ENCODE results near the gene ARF4. TPM values are rescaled to one million over a fixed set of nuclear protein-coding genes. Genes with fewer than 3 reads are reported as not detected.
A peak's percentile ranks its signal among the peaks of the same experiment; 100 is the strongest.

Gene ARF4
- total RNA-seq, 1 donor from 2014 or later: 123 TPM

DNA sequence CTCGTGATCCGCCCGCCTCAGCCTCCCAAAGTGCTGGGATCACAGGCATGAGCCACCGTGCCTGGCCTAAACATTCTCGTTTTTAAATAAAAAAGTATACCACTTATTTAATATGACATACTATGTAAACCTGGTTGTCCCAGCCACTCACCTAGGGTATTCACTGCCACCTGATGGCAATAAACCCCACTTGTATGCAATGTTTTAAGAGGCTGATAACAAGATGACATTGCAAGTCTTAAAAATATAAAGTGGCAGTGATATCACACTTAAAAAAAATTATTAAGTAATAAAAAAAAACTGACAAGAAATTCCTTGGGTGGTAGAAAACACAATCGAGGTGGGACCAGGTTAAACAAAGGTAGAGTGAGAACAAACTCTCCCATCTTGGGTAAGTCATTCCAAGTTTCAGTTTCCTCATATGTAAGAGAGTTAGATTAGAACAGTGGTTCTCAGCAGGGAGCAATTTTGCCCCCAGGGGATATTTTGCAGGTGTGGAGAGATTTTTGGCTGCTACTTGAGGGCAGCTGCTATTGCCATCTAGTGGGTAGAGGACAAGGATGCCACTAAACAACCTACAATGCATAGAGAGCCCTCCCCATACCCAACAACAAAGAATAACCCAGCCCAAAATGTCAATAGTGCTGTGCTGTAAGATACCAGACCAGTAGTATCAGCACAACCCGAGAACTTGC is 14.5 kb downstream of the ARF4 start:
- DNase-seq (ENCODE audit: low read depth in 2 of 2): peak in 1 of 2 donors; percentile 24

GRCh38 chr3:57577801-57578200 is 19.3 kb downstream of the ARF4 start:
- DNase-seq (ENCODE audit: low read depth in 2 of 2): no peak

- peak in 1 of 2 donors; percentile 40 for DNase-seq (ENCODE audit: low read depth in 2 of 2)
These were observed 21.0 kb downstream of the ARF4 start for GRCh38 chr3:57575966-57576626.

DNA sequence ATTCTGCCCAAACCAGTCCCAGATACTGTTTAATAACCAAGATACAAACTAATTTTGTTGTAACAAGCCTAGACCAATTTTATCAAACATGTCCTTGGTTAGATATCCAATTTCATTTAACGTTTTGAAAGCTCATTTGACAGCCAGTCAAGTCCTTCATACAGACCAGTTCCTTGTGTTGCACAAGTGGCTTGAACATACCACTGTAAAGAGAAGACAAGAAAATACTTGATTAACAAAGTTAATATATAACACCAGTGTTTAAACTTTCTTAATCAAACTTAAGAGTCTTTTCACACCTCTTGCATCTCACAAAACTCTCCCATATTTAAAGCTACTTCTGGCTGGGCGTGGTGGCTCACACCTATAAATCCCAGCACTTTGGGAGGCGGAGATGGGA is 25.0 kb downstream of the ARF4 start:
- no peak for DNase-seq (ENCODE audit: low read depth in 2 of 2)

GRCh38 chr3:57570878-57571277 is 26.3 kb downstream of the ARF4 start:
- no peak for DNase-seq (ENCODE audit: low read depth in 2 of 2)

DNA sequence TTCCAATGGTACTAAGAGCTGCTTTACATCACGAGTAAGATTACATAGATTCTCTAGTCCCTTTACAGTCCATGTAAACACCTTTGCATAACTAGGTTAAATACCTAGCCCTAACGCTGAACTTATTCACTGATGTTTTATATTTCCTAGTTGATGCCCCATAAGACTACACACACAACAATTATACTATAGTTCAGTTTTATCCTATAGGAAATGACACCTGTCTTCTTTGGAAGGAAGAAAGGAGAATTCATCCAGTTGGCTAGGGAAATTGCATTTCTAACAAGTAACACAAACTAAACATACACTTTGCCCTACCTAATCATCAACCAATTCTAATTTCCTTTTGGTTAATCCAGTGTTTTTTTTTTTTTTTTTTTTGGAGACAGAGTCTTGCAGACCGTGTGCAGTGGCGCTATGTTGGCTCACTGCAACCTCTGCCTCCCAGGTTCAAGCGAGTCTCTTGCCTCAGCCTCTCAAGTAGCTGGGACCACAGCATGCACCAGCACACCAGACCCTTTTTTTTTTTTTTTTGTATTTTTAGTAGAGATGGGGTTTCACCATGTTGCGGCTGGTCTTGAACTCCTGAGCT is 27.2 kb downstream of the ARF4 start:
- DNase-seq (ENCODE audit: low read depth in 2 of 2): no peak

- DNase-seq (ENCODE audit: low read depth in 2 of 2): no peak
These were observed 37.6 kb downstream of the ARF4 start for GRCh38 chr3:57559526-57559925.

DNA sequence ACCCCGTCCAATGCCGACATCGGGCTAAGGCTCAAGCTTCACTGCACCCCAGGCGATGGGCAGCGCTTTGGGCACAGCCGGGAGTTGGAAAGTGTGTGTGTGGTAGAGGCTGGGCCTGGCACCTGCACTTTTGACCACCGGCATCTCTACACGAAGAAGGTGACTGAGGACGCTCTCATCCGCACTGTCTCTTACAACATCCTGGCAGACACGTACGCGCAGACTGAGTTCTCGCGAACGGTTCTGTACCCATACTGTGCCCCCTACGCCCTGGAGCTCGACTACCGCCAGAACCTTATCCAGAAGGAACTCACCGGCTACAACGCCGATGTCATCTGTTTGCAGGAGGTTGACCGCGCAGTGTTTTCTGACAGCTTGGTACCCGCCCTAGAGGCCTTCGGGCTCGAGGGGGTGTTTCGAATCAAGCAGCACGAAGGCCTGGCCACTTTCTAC is 40.0 kb downstream of the ARF4 start:
- DNase-seq (ENCODE audit: low read depth in 2 of 2): peak; percentile 56 to 60

- peak; percentile 54 to 55 for DNase-seq (ENCODE audit: low read depth in 2 of 2)
These were observed 40.6 kb downstream of the ARF4 start for GRCh38 chr3:57556459-57557084.

DNA sequence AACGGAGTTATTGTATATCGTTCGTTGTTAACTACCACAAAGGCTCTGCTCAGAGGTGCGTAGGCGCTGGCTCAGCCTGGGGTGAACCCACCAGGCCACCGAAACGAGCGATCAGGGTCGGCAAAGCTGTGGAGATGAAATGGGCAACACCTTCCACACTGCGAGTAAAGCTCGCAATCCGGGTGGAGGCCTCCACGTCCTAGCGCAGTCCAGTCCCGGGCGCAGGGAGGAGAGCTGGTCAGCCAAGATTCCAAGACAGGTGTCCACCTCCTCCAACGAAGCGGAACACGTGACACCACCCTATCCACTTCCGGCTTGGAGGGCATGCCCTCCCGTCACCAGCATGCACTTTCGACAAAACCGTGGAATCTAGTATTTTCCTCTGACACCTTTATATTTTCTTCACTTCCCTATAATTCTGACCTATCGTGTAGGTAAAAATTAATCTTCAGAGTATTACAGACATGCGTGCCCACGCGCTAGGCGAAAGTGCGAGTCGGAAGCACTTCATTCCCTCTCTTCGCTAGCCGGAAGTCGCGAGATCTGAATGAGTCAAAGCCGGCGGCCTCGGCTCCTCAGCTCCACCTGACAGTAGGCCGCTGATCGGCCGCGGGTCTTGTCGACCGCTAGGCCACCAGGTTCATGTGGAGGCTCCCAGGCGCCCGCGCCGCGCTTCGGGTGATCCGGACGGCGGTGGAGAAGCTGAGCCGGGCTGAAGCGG is 41.2 kb downstream of the ARF4 start, which contains the start of gene PDE12:
Gene PDE12 (plus strand): TSS at position 537 of the 721 bp plus-strand sequence. CDS start 106 bp downstream, at position 643.
- peak; percentile 87 to 92 for DNase-seq (ENCODE audit: low read depth in 2 of 2)

GRCh38 chr3:57555306-57555705 is 41.8 kb downstream of the ARF4 start:
- DNase-seq (ENCODE audit: low read depth in 2 of 2): no peak

GRCh38 chr3:57546616-57547015 is 50.5 kb downstream of the ARF4 start:
- DNase-seq (ENCODE audit: low read depth in 2 of 2): no peak

DNA sequence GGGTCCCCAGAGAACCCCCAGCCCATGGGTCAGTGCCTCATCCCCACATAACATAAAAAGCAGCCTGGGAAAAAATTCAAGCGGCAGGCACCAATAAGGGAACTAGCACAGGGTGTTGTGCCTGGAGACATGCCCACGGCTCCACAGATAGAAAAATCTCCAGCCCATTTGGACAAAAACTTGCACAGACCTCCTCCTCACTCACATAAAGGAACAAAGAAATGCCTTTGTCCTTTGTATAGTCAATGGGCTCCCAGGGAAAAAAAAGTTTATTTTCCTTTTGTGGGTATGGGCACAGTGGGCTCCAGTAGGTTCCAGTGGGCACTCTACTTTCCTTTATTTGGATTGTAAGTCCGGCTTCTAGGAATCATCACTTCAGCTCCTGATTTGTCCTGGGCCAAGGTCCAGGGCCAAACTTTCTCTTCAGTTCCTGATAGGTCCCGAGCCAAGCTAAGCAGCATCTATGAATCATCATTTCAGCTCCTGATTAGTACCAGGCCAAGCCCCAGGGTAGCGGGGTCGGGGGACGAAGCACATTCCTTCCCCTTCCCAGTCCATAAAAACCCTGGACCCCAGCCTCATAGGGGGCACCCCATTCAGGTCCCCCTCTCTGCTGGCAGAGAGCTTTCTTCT is 51.4 kb downstream of the ARF4 start:
- DNase-seq (ENCODE audit: low read depth in 2 of 2): no peak

GRCh38 chr3:57544181-57545125 is 52.7 kb downstream of the ARF4 start, which contains the start of gene DNAH12:
Gene DNAH12 (minus strand): TSS chr3:57544344. CDS start chr3:57542870, 1,474 bp downstream.
- peak; percentile 50 to 77 for DNase-seq (ENCODE audit: low read depth in 2 of 2)

DNA sequence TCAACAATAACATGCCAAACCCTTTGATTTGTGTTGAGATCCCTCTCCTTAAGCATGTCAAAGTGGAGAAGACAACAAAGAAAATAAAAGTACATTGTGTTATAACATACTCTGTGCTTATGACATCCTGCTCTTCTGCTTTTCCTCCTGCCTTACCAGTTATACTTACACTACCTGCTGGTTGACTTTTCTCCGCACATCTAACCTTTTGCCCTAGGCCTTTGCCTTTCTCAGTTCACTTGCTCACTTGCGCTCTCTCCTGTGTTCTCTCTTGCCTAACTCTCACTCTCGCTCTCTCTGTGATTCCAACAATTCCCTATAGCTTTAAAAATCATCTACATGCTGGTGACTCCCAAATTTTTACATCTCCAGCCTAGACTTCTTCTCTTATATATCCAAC is 58.7 kb downstream of the ARF4 start:
- DNase-seq (ENCODE audit: low read depth in 2 of 2): no peak

DNA sequence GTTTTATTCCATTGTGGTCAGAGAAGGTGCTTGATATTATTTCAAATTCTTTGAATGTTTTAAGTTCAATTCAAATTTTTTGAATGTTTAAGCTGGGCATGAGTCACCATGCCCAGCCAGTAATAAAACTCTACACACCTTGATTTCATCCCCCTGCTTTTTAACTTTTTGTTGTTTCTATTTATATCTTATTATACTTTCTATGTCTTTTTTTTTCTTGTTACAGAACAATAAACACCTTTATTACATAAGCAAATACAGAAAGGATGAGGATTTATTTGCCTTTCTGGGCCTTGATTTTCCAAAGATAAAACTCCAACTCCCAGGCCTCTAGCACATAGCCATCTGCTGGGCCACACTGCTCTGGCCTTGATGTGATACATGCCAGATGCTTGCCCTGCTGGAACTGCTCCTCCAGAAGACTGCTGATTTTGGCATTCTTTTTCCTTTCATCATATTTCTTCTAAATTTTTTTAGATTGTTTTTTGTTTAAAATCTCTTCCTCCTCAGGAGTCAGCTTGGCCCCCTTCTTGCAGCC is 67.0 kb downstream of the ARF4 start:
- no peak for DNase-seq (ENCODE audit: low read depth in 2 of 2)

Measured in lung microvascular endothelial cell (primary cell).